COLO829 (cell line): ENCODE results near the gene MXRA8.
A peak's percentile ranks its signal among the peaks of the same experiment; 100 is the strongest.
"Not testable (repeated sequence)": the region's sequence is repeated elsewhere in the genome, so short reads cannot be mapped to it uniquely, and the experiment has no call there.

Source experiments
- DNase-seq: peaks from one replicate; pipeline ENCODE4 v3.0.0; 2012; ENCODE audit warnings: low spot score

The MXRA8 gene

DNA sequence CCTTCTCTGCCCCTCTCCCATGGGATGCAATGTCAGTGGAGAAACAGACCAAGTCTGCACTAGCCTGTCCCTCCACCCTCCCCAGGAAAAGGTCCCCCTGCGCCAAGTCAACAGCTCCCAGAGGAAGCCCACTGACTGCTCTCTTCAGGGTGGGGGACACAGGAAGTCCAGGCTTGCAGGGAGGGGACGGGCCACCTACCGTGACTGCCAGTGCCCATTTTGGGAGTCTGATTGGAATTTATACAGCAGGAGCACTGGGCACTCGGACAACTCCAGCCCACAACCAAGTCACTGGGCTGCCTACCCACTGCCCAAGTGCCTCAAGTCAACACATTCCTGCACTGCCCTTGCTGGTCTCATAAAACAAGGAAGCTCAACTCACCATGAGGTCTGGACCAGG is 34.7 kb upstream of the MXRA8 start:
- DNase-seq: no peak

DNA sequence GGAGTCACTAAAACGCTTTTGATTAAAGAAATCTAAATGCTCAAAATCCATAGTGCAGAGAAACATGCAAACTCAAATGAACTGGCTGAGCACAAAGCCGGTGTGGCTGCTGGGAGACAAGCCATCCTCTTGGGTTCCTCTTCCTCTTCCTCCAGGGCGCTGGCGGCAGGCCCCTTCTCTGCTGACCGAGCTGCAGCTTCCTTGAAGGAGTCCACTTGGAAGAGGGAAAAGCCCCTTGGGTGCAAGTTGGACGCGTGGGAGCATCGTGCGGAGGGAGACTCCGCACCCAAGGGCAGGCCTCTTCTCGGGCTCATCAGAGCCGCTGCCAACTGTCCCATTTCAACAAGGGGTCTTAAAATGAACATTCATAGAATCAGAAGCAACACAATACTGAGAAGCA is 32.9 kb upstream of the MXRA8 start:
- no peak for DNase-seq

DNA sequence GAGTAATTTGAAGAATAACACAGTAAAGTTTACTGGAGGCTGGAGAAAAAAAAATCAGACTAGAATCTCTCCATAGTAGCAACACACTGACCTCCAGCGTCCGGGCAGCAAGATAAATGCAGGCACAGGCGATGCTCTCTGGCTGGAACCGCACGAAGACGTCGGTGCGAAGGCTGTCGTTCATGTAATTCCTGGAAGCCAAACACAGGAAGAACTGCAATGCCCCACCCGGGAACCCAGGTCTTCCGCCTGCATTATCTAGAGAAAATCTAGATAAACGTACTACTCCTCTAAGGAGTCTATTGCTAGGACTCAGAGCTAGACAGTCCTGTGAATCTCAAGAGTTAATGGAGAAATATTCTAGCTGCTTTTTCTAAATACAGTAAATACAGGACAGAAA is 32.3 kb upstream of the MXRA8 start:
- DNase-seq: no peak

DNA sequence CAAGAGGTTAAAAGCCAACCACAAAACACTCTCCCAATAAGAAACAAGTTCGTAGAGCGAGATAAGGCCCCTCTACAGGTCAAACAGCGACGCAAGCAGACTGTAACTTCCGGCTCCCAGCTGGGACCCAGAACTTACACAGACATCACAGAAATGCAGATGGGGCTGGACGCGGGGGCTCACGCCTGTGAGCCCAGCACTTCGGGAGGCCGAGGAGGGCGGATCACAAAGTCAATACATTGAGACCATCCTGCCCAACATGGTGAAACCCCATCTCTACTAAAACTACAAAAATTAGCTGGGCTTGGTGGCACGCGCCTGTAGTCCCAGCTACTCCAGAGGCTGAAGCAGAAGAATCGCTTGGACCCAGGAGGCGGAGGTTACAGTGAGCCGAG is 29.7 kb upstream of the MXRA8 start:
- DNase-seq: no peak

DNA sequence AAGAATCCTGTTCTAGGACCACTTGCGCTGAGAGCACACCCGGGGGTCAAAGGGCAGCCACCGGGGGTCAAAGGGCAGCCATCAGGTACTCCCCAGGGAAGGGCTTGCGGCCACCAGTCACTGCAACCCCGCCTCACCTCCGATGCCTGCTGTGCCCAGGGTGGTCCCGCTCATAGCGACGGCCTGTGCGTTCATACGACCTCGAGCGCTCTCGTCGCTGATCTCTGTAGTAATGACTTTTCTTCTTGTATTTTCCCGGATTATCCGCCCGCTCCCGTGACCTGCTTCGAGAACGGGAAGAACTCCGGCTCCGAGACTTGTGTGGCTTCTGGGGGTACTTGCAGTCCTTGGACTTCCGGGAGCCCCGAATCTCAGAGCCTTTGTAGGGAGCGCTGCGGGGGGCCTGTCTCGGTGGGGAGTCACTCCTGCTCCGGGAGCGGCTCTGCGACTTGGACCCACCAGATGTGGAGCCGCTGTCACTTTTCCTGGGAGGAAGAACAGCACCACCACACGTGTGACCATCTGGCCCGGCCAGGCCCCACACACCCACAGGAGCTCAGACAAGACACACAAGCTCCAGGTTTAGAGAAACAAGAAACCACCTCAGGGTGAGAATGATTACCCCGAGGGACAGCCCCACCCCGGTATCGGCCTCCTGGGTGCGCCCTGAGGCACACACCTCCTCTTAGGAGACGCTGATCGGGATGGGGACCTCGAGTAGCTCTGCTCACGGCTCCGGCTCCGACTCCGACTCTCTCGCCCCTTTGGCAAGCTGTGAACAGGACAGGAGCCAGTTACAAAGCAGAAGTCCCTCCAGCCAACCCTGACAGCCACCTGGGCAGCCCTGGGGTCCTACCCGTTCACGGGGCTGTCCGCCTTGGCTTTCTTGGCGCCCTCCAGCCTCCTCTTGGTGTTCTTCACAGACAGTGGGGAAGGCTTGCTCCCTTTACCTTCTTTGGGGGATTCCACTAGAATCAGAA is 29.0 kb upstream of the MXRA8 start:
- DNase-seq: no peak

DNA sequence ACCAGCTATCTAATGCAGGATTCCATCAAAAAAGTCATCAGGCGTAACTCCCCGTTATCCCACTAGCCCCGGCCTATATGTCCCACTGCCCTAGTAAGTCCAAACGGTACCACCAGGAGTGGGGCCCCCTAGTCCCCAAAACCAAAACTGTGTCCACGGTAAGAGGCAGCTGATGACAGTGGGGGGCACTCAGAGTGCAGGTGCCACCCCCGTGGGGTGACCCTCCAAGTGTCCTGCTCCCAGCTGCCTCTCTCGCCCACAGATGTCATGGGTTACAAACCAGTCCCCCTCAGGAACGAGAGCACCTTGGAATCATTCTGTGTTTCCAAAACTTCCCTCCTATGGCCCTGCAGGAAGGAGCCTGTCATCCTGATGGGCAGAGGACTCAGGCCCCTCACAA is 27.6 kb upstream of the MXRA8 start:
- no peak for DNase-seq

DNA sequence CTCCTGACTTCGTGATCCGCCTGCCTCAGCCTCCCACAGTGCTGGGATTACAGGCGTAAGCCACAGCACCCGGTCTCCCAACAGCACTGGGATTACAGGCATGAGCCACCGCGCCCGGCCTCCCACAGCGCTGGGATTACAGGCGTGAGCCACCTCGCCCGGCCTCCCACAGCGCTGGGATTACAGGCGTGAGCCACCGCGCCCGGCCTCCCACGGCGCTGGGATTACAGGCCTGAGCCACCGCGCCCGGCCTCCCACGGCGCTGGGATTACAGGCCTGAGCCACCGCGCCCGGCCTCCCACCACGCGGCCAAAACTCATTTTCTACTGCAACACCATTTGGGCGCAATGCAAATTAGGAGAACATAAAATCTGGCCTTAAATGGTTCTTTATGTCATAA is 27.0 kb upstream of the MXRA8 start:
- not testable (repeated sequence) for DNase-seq

DNA sequence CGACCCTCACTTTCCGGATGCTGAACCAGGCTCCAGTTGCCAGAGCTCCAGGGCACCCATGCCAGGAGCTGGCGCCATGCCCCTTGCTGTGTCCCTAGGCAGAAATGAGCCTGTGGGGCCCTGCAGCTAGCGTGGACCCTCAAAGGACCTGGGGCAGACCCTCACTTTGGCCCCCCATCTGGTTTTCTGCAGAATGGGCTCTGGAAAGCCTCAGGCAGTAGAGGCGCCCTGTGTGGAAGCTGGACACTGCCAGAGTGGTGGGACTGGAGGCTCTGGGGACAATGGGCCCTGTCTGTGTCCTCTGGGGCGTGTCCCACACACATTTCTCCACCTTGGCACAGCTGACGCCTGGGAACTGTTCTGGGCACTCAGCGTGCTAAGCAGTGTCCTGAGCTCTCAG is 22.9 kb upstream of the MXRA8 start:
- no peak for DNase-seq

DNA sequence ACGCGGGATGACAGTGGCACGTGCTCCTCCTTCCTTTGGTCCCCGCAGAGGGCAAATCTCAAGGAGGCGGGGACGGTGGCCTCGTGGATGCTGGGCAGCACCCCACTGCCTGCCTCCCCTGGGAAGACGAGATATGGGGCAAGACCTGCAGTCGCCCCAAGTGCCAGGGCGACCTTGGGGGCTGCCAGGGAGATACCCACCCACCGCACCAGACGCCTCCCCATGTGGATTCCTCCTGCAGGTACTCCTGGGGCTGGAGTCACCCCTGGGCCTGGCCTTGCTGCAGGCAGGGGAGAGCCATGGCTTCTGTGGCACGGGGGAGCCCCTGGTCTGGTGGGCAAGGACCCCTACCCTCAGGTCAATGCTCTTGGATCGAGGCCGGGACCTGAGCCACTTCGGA is 22.5 kb upstream of the MXRA8 start:
- DNase-seq: no peak

DNA sequence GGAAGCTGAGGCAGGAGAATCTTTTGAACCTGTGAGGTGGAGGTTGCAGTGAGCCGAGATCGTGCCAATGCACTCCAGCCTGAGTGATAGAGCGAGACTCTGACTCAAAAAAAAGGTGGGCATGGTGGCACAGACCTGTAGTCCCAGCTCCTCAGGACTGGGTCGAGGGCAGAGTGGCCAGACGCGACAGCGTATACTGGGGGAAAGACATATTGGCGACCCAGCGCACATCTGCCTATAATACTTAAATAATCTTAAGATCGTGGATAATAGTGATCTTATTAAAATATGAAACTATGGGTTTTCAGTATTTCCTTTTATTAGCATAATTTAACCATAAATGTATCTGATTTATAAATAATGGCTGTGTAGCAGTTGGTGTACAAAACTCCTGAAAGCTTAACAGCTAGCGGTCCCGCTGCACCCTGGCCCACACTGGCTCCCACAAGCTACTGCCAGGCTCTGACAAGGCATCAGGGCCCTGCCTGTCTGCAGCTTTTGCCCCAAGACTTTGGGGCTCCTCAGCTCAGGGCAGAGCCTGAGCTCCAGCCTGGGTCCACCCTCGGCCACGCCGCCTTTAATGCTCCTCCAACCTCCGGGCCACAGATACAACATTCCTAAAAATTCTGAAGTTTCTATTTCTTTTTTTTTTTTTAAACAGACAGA is 19.3 kb upstream of the MXRA8 start:
- DNase-seq: no peak

DNA sequence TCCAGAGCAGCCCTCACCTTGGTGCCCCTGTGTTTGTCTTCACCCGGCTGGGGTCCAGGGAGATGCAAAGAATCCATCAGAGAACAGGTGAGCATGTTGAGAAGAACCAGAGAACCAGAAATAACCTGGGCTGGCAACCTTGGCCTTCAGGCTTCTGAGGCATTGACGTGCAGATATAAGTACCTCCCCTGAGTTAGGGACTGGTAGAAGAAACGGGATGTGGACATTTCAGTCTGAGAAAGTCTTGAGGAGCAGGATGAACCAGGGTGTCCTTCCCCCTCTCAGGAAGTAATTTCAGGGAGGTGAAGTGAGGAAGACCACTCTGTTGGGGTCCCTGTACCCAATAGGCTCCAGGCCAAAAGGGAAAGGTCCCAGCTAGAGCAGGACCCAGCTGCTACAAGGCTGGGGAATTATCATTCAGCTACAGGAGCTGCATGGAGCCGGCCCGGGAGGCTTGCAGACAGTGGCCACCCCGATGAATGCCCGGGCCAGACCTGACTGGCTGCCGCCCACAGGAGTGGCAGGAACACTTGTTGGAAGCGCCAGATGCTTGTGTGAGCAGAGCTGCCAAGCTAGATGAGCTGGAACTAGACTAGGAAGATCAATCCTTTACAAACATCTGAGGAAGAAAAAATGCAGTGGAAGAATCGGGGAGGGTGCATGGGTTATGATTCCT is 18.3 kb upstream of the MXRA8 start:
- DNase-seq: no peak

DNA sequence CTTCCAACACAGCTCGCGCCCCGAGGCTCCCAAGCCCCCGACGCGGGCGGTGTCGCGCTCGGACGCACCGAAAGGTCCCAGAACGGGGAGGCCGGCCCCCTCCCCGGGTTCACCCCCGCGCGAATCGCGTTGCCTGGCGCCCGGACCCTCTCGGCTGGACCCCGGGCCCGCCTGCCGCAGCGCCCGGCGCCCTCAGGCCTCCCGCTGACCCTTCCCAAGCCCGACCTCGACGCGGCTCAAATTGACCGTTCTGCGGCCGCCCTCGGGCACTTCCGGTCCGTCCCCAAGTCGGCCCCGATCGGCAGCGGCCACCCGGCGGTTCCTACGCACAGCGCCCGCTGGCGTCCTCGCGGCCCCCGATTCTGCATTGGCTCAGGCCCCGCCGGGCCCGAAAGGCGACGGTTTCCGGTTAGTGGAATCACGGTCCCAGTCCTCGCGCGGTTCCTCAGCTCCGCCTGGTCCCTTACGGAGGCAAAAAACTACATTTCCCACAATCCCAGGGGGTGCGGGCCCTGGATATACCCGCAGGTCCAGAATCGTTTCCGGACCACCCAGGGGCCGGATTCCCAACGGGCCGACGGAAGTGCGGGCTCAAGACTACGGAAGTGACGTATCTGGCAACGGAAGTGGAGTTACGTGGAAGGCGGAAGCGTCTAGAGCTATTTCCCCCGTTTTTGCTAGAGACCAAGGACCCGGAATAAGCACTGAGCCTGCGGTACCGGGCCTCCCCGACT is 16.7 kb upstream of the MXRA8 start, which contains the start of gene AURKAIP1:
Gene AURKAIP1 (minus strand): TSS at position 279 of the 734 bp plus-strand sequence. CDS start 451 bp downstream, outside the sequence.
- peak; percentile 98 for DNase-seq

DNA sequence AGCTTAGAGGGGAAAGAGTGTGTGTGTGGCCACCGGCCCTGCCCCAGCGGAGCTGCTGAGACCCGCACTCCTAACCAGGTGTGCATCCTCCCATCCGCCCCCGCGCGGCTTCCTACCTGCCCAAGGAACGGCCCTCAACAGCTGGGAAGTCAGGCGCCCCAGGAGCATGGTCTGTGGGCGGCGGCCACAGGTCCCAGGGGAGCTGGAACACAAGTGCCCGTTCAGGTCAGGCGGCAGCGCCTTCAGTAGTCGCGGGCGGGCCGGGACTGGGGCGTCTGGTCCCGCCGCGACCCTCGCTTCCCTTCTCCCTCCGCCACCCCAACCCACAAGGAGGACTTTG is 16.2 kb upstream of the MXRA8 start:
- no peak for DNase-seq

DNA sequence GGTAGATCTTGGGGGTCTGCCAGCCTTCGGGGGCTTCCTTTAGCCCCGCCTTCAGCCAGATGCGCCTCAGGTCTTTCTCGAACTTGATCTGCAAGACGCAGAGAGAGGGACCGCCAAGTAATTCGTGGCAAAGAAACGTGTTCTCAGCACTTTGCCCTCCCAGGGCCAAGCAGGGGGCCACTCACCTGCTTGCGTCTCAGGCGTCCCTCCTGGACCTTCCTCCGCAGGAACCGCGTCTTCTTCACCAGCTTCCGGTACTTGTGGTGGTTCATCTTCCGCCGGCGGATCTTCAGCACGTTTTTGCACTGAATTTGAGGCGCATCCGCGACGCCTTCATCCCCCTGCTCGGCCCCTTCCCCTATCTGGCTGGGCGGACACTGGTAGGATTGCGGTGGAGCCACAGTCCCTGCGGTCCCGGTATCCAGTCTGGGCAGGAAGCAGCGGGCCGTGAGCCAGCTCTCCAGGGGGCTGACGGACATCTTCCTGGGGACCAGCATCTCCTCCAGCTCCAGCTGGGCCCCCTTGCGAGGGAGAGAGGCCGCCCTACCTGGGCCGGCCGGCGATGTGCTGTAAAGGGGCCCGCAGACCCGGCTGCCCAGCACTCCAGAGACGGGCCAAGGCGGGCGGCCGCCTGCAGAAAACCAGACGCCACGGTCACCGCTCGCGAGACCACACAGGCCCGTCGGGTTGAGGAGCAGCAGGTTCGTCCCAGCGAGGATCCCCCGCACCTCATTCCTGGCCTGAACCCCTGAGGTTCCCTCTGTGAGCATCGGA is 15.6 kb upstream of the MXRA8 start:
- DNase-seq: no peak

DNA sequence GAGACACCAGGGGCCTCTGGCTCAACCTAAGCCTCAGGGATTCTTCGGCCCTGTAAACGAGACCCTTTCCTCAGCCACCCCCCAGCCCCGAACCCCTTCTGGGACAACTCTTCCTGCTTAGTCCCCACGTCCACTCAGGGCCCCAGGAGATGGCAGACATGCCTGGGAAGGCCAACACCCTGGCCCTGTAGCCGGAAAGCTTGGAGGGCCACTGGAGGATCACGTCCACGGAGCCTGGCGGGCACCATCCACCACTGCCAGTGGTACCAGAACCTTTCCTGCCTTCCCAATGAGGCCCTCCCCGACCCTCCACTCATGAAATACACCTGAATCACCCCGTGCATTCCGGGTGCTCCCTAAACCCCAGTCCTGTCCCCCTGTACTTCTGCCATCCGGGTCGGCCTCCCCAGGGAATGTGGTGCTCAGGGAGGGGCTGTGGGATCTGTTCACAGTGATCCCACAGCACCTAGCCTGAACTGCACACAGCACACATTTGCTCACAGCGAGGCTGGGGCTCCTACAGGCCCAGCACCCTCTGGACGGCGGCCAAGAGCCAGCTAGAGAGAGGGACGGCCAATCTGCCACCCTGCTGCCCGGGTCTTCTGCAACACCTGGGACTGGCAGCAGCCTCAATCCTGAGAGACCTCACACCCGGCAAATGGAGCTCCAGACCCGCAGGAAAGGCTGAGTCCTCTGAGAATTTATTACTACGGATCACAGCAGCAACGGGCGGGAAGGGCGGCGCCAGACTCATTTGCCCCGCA is 14.9 kb upstream of the MXRA8 start:
- DNase-seq: no peak

DNA sequence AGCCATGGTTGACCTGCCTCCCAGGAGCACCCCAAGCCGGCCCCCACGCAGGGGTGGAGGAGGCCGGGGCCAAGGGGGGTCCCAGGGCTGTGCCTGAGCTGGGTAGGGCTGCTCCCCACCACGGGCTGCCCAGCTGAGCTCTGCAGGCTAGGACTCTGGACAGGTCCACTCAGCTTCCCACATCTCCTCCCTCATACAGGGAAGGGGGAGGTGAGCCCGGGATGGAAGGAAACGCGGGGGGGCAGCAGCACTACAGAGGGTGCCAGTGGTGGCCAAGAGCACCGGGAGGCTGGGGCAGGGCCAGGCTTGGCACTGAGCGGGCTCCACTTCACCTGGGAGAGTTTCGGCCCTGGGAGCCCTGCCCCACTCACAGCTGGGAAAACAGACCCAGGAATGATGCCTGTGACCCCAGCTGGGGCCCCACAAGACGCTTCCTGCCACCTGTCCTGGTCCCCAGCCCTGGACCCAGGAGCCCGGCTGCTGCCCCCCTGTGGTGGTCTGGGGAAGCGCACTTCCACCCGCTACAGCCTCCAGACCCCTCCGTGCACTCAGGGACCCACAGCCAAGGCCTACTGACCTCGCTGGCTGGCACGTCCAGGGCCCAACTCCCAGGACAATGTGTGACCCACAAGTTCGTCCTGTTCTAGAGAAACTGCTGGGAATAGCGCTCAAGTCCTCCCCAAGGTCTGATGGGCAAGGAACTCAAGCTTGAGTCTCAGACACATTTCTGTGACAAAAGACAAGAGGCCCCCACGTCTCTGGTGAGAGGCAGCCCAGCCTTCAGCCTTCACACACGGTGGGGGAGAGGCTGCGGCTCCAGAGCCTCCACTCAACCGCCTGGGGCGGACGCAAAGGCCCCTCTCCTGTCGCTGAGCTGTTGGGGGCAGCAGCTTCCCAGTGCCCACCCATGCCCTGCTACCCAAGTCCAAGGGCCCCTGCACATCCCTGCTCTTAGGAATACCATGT is 13.7 kb upstream of the MXRA8 start:
- DNase-seq: no peak

DNA sequence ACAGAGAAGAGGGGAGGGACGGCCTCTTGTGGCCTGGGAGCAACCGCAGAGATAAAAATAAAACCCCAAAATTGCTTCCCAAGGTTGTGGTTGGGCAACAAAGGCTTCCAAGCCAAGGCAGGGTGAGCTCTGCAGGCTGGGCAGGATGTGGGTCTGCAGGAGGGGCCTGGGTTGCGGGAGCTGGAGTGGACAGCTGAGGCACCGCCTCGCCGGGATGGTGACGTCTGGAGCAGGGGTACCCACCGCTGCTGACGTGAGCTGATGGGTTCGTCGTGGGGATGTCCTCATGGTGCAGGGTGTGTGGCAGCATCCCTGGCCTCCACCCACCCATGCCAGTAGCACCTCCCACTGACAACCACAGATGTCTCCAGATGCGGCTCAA is 13.0 kb upstream of the MXRA8 start:
- no peak for DNase-seq

DNA sequence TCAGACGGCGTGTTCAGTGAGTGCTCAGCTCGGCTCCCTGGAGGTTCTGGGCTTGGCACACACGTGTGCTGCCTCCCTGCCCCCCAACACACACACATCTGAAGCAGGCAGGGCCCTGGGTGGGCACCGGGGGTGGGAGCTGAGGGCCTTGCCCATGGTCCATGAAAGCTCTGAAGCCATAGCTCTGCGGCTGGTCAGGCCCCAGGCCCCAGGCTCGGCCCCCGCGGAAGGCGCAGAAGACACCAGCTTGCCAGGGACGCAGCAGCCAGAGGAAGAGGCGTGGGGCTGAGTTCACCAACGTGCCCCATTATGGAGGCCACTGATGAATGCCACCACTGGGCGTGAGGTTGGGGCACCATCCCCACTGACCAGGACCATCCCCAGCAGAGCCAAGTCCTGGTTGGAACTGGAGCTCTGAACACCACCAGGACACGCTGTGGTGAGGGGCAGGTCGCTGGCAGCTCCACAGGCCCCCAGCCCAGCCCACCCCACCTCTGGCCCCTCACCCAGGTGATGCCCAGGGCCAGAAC is 12.5 kb upstream of the MXRA8 start:
- DNase-seq: no peak

DNA sequence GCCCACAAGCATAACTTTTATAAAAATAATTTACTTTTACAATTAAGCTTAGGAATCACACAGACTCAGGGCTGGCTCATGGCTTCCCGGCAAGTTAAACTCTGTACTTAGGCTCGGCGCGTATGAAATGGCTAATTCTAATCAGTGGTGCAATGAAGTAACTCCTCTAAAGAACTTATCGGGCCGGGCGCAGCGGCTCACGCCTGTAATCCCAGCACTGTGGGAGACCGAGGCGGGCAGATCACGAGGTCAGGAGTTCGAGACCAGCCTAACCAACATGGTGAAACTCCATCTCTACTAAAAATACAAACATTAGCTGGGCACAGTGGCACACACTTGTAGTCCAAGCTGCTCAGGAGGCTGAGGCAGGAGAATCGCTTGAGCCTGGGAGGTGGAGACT is 11.7 kb upstream of the MXRA8 start:
- not testable (repeated sequence) for DNase-seq
